Fibroblast of lung (primary cell): ENCODE results near the gene GNB1L.

Experiments
- CTCF ChIP-seq, 2 donors: IDR thresholded peaks in 1 of 2; conservative IDR thresholded peaks in 1 of 2; 1 replicate in 1 of 2; 2 replicates in 1 of 2; pipeline ENCODE4 v1.5.1; 2011 to 2012; ENCODE audit warnings: low read length in 2 of 2, control low read depth in 1 of 2, inconsistent platforms in 1 of 2, low read depth in 1 of 2, mild to moderate bottlenecking in 1 of 2
- EZH2 ChIP-seq: IDR thresholded peaks from 2 replicates; pipeline ENCODE4 v1.5.1; 2012; ENCODE audit warnings: low read length, control low read depth, mild to moderate bottlenecking; ENCODE audit errors: missing control alignments

DNA sequence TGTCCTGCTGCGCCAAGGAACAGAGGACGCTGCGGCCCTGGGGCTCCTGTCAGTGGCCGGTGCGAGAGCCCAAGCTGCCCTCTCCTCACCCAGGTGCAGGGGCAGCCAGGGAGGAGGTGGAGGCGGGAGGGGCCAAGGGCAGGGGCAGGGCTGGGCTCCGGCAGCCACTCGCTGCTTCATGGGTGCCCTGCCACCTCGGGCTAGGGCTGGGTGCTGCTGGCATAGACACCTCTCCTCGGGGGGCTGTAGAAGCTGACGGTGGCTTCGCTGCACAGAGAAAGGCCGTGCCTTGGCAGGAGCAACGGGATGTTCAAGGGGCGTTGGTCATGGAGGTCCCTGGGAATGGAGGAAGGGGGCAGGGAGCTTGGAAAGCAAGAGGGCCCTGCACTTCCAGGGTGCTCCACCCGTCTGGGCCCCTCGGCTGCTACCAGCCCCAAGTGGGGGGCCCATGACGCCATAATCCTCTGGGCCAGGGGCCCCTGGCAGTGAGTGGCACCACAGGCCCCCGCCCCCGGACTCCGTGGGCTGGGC is 95.7 kb downstream of the GNB1L start:
- TF ChIP-seq CTCF (conservative IDR thresholded peaks at IDR 0.05 in 1 of 2, IDR thresholded peaks at IDR 0.05 in 1 of 2; ENCODE audit: low read depth in 1 of 2, low read length in 2 of 2) (no peak), EZH2 (no peak)
